Panc1 (cell line): ENCODE measurements around the gene SYTL3.

ENCODE experiments used
- CTCF ChIP-seq: fragments of 450-650 bp; IDR thresholded peaks from 2 replicates; pipeline ENCODE4 v1.5.1; 2017; ENCODE audit warnings: mild to moderate bottlenecking
- POLR2AphosphoS5 ChIP-seq: IDR thresholded peaks from 2 replicates; pipeline ENCODE4 v1.6.1; 2012; ENCODE audit warnings: mild to moderate bottlenecking, low read depth, low read length, moderate library complexity
- REST ChIP-seq, 2 experiments: IDR thresholded peaks; 2 replicates each; pipeline ENCODE4 v1.6.1; 2011 to 2012; ENCODE audit warnings: low read depth in 2 of 2, control low read depth in 1 of 2, low read length in 1 of 2, mild to moderate bottlenecking in 1 of 2, moderate library complexity in 1 of 2; ENCODE audit not compliant: insufficient read depth in 1 of 2

DNA sequence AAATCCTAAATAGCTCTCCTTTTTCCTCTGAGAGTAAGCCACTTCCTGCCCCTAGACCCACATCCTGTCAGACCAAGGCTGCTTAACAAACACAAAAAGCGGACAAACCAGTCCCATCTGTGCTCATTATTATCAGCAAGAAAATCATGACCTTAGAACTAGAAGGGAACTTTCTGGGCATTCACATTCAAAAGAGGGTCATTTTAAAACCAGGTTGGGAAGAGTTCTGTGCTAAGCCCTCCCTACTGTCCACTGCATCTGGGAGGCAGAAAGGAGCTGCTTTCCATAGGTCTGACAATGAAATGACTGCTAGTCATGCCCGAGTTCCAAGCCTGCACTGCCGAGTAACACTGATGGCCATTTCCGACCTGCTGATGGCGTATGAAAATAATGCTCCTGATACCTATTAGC, 153.9 kb downstream of the SYTL3 start:
- TF ChIP-seq REST (IDR thresholded peaks at IDR 0.05; ENCODE audit: insufficient read depth in 1 of 2, low read depth in 2 of 2, low read length in 1 of 2) (no peak), CTCF (no peak), POLR2AphosphoS5 (no peak)
